Activated naive CD4-positive, alpha-beta T cell treated with anti-CD3 and anti-CD28 coated beads for 36 hours (primary cell): Measurements from ENCODE around the gene NRG3. TPM values are rescaled to one million over a fixed set of nuclear protein-coding genes. Genes with fewer than 3 reads are reported as not detected.
"Not testable (repeated sequence)": the region's sequence is repeated elsewhere in the genome, so short reads cannot be mapped to it uniquely, and the experiment has no call there.

Source experiments
- CTCF ChIA-PET: fragments of 350-600 bp; sonication (Branson Sonifier 250); formaldehyde crosslinking; loops from one replicate; lab custom pipeline; 2021; ENCODE audit warnings: antibody characterized with exemption; lab: Charles Lee
- DNase-seq: peaks from one replicate; pipeline ENCODE4 v3.0.0-alpha.2; 2020
- H3K27ac Mint-ChIP-seq: one replicate; pipeline ENCODE4 v1.8.0; 2021; ENCODE audit warnings: mild to moderate bottlenecking, mixed read lengths
- H3K27me3 Mint-ChIP-seq: one replicate; pipeline ENCODE4 v1.8.0; 2021; ENCODE audit warnings: low read depth, mixed read lengths
- H3K36me3 Mint-ChIP-seq: one replicate; pipeline ENCODE4 v1.8.0; 2021; ENCODE audit warnings: low read depth, mixed read lengths
- H3K4me1 Mint-ChIP-seq: one replicate; pipeline ENCODE4 v1.8.0; 2021; ENCODE audit warnings: low read depth, mixed read lengths
- H3K4me3 Mint-ChIP-seq: one replicate; pipeline ENCODE4 v1.8.0; 2021; ENCODE audit warnings: mild to moderate bottlenecking, moderate library complexity, mixed read lengths
- H3K9me3 Mint-ChIP-seq: one replicate; pipeline ENCODE4 v1.8.0; 2021; ENCODE audit warnings: mixed read lengths
- intact Hi-C: fragments of 100-400 bp; cut with micrococcal nuclease; formaldehyde crosslinking; loops from one replicate; pipeline ENCODE4 v1.15.1; 2023
- total RNA-seq, 2 experiments: library from RNA; stranded (reverse); gene quantifications; one replicate each; pipeline ENCODE4 v1.2.3, GENCODE V29; 2021

Gene NRG3
- total RNA-seq, 2 experiments from 2014 or later, result not detected

GRCh38 chr10:82678451-82678850 lies 803.5 kb downstream of the NRG3 start:
- intact Hi-C loops, H3K36me3 Mint-ChIP-seq, H3K27me3 Mint-ChIP-seq, DNase-seq, H3K4me1 Mint-ChIP-seq, H3K4me3 Mint-ChIP-seq, H3K9me3 Mint-ChIP-seq, H3K27ac Mint-ChIP-seq, CTCF ChIA-PET: not testable (repeated sequence)

GRCh38 chr10:82680608-82681007 lies 805.6 kb downstream of the NRG3 start:
- Mint-ChIP-seq H3K27ac (no peak overlapping the region), H3K4me3 (no peak overlapping the region), H3K4me1 (no peaks in the 10 kb centered on the region), H3K9me3 (peaks cover 5% of the 10 kb centered on the region), H3K27me3 (no peaks in the 10 kb centered on the region), H3K36me3 (no peaks in the 10 kb centered on the region)
- CTCF ChIA-PET, result no interaction called here
- no peak for DNase-seq
- intact Hi-C loops, result no loop called here

GRCh38 chr10:82683945-82684344 lies 809.0 kb downstream of the NRG3 start:
- DNase-seq, result no peak
- H3K27me3 Mint-ChIP-seq, result no peaks in the 10 kb centered on the region
- H3K4me1 Mint-ChIP-seq, result no peaks in the 10 kb centered on the region
- H3K4me3 Mint-ChIP-seq, result no peak overlapping the region
- intact Hi-C loops, result no loop called here
- no peaks in the 10 kb centered on the region for H3K36me3 Mint-ChIP-seq
- H3K27ac Mint-ChIP-seq, result no peak overlapping the region
- no peaks in the 10 kb centered on the region for H3K9me3 Mint-ChIP-seq
- CTCF ChIA-PET, result no interaction called here

GRCh38 chr10:82685087-82685486 lies 810.1 kb downstream of the NRG3 start:
- Mint-ChIP-seq H3K9me3 (no peaks in the 10 kb centered on the region), H3K27ac (no peak overlapping the region), H3K4me3 (no peak overlapping the region), H3K27me3 (no peaks in the 10 kb centered on the region), H3K4me1 (no peaks in the 10 kb centered on the region), H3K36me3 (no peaks in the 10 kb centered on the region)
- no peak for DNase-seq
- intact Hi-C loops, result no loop called here
- CTCF ChIA-PET, result no interaction called here

DNA sequence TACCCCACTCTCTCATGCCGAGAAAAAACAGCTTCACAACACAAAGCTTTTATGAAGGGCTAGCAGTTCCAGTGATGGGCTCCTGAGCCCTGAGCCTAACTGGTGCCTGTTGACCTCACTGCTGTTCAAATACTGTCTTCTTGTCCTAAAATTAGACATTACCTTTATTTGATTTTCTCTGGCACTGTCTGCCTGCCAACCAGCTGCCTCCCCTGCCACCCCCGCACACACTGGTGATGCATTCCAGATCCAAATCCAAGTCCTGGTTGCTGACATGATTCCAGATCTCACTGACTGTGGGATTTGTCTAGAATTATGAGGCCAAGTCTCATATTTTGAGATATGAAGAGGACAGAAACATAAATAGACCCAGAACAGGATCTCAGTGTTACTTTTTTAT lies 816.2 kb downstream of the NRG3 start:
- DNase-seq, result no peak
- intact Hi-C loops, result no loop called here
- Mint-ChIP-seq H3K27me3 (no peaks in the 10 kb centered on the region), H3K36me3 (no peaks in the 10 kb centered on the region), H3K4me3 (no peak overlapping the region), H3K4me1 (no peaks in the 10 kb centered on the region), H3K27ac (no peak overlapping the region), H3K9me3 (peaks cover 8% of the 10 kb centered on the region)
- CTCF ChIA-PET, result no interaction called here

DNA sequence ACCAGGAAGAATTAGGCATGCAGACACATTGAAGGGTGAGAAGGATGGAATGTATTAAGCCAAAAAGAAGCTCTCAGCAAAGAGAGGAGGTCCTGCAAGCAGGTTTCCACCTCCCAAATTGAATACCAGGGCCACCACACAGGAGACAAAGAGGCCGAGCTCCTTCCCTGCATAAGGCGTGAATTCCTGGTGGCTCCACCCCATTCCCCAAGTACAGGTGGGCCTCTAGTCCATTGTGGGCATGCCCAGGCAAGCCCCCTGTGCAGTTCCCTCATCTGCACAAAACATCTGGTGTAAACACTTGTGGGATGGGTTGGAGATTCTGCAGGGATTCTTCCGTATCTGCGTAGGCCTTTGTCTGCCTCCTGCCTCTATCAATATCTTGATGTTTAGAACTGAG lies 817.5 kb downstream of the NRG3 start:
- CTCF ChIA-PET, result interaction anchor here (0.6 kb wide), 1 partner anchor 194 kb away, joined by 4 read pairs; no protein-coding TSS in a partner anchor
- H3K9me3 Mint-ChIP-seq, result peaks cover 8% of the 10 kb centered on the region
- intact Hi-C loops, result no loop called here
- H3K27ac Mint-ChIP-seq, result no peak overlapping the region
- no peaks in the 10 kb centered on the region for H3K27me3 Mint-ChIP-seq
- H3K4me3 Mint-ChIP-seq, result no peak overlapping the region
- no peak for DNase-seq
- H3K4me1 Mint-ChIP-seq, result no peaks in the 10 kb centered on the region
- H3K36me3 Mint-ChIP-seq, result no peaks in the 10 kb centered on the region

- intact Hi-C loops, result no loop called here
- Mint-ChIP-seq H3K4me3 (no peak overlapping the region), H3K4me1 (no peaks in the 10 kb centered on the region), H3K36me3 (no peaks in the 10 kb centered on the region), H3K27ac (no peak overlapping the region), H3K9me3 (peaks cover 7% of the 10 kb centered on the region), H3K27me3 (no peaks in the 10 kb centered on the region)
- CTCF ChIA-PET, result no interaction called here
- DNase-seq, result no peak
Measured at GRCh38 chr10:82721831-82722230, 846.8 kb downstream of the NRG3 start.

DNA sequence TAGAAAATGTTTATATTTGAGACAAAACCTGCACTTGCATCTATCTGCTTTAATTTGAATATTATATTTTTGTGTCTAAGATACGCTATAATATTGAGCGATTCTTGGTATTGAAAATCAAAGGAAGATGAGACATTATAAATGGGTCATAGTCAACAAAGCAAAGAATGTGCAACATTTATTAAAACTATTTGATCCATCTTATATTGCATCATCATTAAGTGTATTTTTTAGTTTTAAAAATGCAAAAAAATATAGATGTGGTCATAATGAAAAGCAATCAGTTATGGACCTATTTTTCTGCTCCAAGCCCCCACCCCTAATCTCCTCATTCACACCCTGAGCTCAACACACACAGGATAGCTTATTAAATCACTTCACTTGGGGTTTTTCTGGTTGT lies 847.3 kb downstream of the NRG3 start:
- no peak overlapping the region for H3K4me3 Mint-ChIP-seq
- DNase-seq, result no peak
- intact Hi-C loops, result no loop called here
- H3K27me3 Mint-ChIP-seq, result no peaks in the 10 kb centered on the region
- H3K9me3 Mint-ChIP-seq, result peaks cover 8% of the 10 kb centered on the region
- CTCF ChIA-PET, result interaction anchor here (0.7 kb wide), 1 partner anchor 213 kb away, joined by 4 read pairs; no protein-coding TSS in a partner anchor
- H3K4me1 Mint-ChIP-seq, result no peaks in the 10 kb centered on the region
- H3K27ac Mint-ChIP-seq, result no peak overlapping the region
- no peaks in the 10 kb centered on the region for H3K36me3 Mint-ChIP-seq

DNA sequence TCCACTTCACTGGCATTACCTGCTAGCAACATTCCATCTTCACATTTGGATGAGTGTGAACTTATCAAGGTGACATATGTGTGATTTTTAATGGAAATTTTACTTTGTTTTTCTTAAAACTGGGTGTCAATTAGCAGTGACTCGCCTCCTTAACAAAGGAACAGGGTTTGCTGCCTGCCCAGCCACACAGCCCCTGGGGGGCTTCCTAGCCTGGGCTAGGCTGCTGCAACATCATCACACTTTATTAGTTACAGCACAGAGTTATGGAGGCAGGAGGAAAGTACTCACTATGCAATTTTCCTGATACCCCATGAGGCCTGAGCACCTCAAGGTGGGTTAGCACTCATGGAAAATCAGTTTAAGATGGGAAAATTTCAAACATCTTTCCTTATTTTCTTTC lies 861.3 kb downstream of the NRG3 start:
- H3K27ac Mint-ChIP-seq, result no peak overlapping the region
- DNase-seq, result no peak
- CTCF ChIA-PET, result no interaction called here
- no peaks in the 10 kb centered on the region for H3K4me1 Mint-ChIP-seq
- H3K27me3 Mint-ChIP-seq, result no peaks in the 10 kb centered on the region
- H3K36me3 Mint-ChIP-seq, result no peaks in the 10 kb centered on the region
- no peaks in the 10 kb centered on the region for H3K9me3 Mint-ChIP-seq
- no peak overlapping the region for H3K4me3 Mint-ChIP-seq
- intact Hi-C loops, result no loop called here

DNA sequence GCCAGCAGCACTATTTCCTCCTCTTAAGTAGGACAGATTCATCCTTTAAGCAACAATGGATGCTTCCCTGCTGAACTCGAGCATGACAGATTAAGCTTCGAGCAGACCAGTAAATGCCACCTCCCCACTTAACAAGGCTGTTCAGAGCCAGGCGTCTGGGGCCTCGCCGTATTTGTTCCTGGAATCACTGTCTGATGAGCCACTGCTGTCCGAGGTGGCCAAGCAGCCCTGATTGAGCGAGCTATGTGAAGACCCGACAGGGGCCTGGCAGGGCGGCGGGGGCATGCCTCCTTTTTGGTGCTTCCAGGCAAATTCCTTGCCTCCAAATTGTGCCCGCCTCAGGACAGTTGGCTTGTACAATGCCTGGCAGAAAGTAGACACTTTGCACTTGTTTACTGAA lies 862.6 kb downstream of the NRG3 start:
- intact Hi-C loops, result no loop called here
- no peaks in the 10 kb centered on the region for H3K9me3 Mint-ChIP-seq
- no peaks in the 10 kb centered on the region for H3K36me3 Mint-ChIP-seq
- H3K27me3 Mint-ChIP-seq, result no peaks in the 10 kb centered on the region
- CTCF ChIA-PET, result no interaction called here
- no peak for DNase-seq
- H3K27ac Mint-ChIP-seq, result no peak overlapping the region
- H3K4me1 Mint-ChIP-seq, result no peaks in the 10 kb centered on the region
- H3K4me3 Mint-ChIP-seq, result no peak overlapping the region

DNA sequence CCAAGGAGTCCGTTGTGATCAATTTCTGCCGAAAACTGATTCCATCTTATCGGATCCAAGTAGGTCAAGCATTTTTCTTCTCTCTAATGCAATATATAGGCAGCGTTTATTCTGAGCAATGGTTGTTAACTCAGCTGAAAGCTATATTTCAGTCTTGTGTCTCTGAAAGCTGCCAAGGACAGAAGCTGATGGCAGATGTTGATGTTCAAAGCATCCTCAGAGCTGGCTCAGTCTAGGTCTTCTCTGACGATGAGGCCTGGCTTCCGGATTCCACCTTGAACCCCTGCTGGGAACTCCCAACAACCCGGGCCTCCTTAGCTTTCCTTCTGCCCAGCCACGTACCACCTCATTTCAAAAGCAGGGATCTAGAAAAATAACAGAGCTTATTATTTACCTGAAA lies 863.6 kb downstream of the NRG3 start:
- no peaks in the 10 kb centered on the region for H3K36me3 Mint-ChIP-seq
- H3K4me1 Mint-ChIP-seq, result no peaks in the 10 kb centered on the region
- no peaks in the 10 kb centered on the region for H3K27me3 Mint-ChIP-seq
- H3K4me3 Mint-ChIP-seq, result no peak overlapping the region
- H3K27ac Mint-ChIP-seq, result no peak overlapping the region
- intact Hi-C loops, result no loop called here
- DNase-seq, result no peak
- CTCF ChIA-PET, result no interaction called here
- H3K9me3 Mint-ChIP-seq, result no peaks in the 10 kb centered on the region

- no peak for DNase-seq
- Mint-ChIP-seq H3K9me3 (no peaks in the 10 kb centered on the region), H3K36me3 (no peaks in the 10 kb centered on the region), H3K27ac (no peak overlapping the region), H3K4me1 (no peaks in the 10 kb centered on the region), H3K27me3 (no peaks in the 10 kb centered on the region), H3K4me3 (no peak overlapping the region)
- CTCF ChIA-PET, result no interaction called here
- intact Hi-C loops, result no loop called here
Measured at GRCh38 chr10:82742478-82742877, 867.5 kb downstream of the NRG3 start.

- CTCF ChIA-PET, result no interaction called here
- Mint-ChIP-seq H3K27me3 (no peaks in the 10 kb centered on the region), H3K9me3 (no peaks in the 10 kb centered on the region), H3K27ac (no peak overlapping the region), H3K4me1 (no peaks in the 10 kb centered on the region), H3K36me3 (no peaks in the 10 kb centered on the region), H3K4me3 (no peak overlapping the region)
- no peak for DNase-seq
- intact Hi-C loops, result no loop called here
Measured at GRCh38 chr10:82742898-82743297, 867.9 kb downstream of the NRG3 start.

DNA sequence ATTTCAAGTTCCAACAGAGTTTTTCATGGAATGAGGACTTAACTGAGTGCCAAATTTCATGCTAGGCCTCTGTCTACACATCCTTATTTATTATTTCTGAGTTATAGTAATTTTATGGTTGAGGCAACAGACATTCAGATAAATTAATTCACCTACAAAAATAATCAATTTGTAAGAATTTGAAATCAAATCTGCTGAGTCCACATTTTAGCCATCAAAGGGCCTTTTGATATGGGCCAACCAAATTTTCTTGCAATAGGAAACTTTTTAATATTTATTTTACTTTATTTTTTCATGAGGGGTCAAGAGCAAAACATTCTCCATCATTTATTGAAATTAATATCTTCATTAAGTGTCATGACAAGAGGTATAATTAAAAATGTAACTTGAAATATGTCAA lies 875.5 kb downstream of the NRG3 start:
- intact Hi-C loops, result no loop called here
- Mint-ChIP-seq H3K36me3 (no peaks in the 10 kb centered on the region), H3K4me3 (no peak overlapping the region), H3K9me3 (no peaks in the 10 kb centered on the region), H3K27me3 (no peaks in the 10 kb centered on the region), H3K4me1 (no peaks in the 10 kb centered on the region), H3K27ac (no peak overlapping the region)
- CTCF ChIA-PET, result no interaction called here
- no peak for DNase-seq
